RWPE1 (cell line): ENCODE results near the gene STK17B.

Source experiments
- CTCF ChIA-PET: fragments of 350-600 bp; sonication (Branson Sonifier 250); formaldehyde crosslinking; extraction: SDS; loops from one replicate; lab custom pipeline; 2021; lab: Yijun Ruan, JAX
- POLR2A ChIA-PET: fragments of 400-600 bp; formaldehyde crosslinking; extraction: SDS; loops from one replicate; lab custom pipeline; 2020; ENCODE audit warnings: antibody characterized with exemption; ENCODE audit not compliant: low non-redundant PET; lab: Yijun Ruan, JAX
- DNase-seq: peaks from one replicate; pipeline ENCODE4 v3.0.0; 2012; ENCODE audit warnings: low spot score
- H3K27ac ChIP-seq: fragments of 450-650 bp; 2 replicates; pipeline ENCODE4 v1.5.1; 2017
- TF ChIP-seq, protein P1 (sequence below): fragments of 450-650 bp; conservative IDR thresholded peaks from 2 replicates; pipeline ENCODE4 v1.5.1; 2017; ENCODE audit warnings: low read depth, mild to moderate bottlenecking

The STK17B gene

DNA sequence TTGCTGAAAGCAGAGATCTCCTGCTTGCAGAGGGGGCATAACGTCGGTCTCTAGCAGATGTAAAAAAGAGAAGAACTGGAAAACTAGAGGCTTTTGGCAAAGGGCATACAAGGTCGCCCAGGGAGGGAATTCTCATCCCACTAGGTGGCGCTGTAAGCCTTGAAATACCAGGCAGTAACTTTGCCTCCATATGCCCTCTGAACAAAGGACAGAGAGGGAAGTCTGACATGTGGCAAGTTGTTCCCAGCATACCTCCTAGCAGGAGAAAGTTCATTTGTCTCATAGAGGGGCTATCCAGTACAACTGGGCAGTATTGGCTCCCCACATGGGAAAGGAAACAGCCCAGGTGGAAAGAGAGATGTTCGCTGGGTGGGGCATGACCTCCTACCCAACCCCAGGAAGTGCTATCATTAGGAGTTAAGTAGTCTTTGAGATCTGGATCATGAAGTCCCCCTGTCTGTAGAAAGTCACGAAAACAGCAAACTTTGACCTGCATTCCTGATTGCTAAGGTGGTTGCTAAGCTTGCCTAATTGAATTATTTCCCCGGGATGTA, 39.9 kb downstream of the STK17B start:
- ChIA-PET POLR2A (no interaction called here), CTCF (no interaction called here)
- no peak overlapping the region for H3K27ac ChIP-seq
- TF ChIP-seq, protein P1, sequence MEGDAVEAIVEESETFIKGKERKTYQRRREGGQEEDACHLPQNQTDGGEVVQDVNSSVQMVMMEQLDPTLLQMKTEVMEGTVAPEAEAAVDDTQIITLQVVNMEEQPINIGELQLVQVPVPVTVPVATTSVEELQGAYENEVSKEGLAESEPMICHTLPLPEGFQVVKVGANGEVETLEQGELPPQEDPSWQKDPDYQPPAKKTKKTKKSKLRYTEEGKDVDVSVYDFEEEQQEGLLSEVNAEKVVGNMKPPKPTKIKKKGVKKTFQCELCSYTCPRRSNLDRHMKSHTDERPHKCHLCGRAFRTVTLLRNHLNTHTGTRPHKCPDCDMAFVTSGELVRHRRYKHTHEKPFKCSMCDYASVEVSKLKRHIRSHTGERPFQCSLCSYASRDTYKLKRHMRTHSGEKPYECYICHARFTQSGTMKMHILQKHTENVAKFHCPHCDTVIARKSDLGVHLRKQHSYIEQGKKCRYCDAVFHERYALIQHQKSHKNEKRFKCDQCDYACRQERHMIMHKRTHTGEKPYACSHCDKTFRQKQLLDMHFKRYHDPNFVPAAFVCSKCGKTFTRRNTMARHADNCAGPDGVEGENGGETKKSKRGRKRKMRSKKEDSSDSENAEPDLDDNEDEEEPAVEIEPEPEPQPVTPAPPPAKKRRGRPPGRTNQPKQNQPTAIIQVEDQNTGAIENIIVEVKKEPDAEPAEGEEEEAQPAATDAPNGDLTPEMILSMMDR: no peak; the same call in 1 of the 2 replicates
- no peak for DNase-seq

DNA sequence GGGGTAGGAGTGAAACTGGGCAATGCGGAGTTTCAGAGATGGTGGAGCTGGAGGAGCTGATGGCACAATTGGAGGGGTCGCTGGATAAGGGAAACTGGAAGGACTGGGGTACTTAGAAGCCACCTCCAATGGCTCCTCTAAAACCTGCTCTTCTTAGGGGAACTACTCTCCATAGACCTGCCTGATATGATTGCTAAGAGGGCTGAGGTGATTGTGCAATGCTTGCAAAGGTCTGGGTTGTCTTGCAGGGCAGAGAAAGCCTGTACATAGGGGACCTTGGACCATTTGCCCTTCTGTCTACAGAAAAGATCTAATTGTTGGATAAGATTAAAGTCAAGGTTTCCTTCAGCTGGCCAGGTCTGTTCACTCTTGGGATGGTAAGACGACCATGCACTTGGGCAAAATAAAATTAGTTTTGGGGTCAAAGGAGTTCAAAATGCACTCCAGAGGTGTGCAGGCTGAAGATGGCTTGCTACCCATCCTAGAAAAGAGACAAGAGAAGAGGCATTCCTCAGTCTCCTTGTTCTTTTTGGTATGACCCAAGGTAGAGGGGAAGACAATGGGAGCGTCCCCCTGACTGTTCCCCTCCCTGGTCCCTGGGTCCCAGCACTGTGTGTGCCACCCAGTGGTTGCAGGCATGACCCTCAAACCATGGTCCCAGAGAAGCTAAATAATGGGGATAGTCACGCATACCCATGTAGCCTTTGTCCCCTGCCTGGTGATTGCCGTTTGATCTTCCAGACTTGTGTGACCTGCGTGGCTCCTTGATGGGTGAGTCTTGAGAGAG, 41.1 kb downstream of the STK17B start:
- H3K27ac ChIP-seq: no peak overlapping the region
- TF ChIP-seq, protein P1: no peak
- DNase-seq: no peak
- CTCF ChIA-PET: interaction anchor here (0.6 kb wide), 1 partner anchor 158 kb away, joined by 3 read pairs; no protein-coding TSS in a partner anchor
- POLR2A ChIA-PET: no interaction called here

DNA sequence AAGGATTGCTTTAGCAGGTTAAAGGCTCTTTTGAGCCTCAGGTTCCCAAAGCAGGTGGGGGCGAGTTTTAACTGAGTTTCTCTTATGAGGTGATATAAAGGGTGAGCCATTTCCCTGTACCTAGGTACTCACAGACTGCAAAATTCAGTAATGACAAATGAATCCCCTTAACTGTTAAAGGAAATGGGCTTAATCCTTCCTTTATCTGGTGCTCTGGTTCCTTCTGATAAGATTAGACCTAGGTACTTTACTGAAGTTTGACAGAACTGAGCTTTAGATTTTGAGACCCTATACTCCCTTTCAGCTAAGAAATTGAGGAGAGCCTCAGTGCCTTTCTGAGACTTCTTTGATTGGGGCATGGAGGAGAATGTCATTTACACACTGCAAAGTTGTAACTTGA, 42.6 kb downstream of the STK17B start:
- no peak for DNase-seq
- ChIA-PET POLR2A (no interaction called here), CTCF (no interaction called here)
- H3K27ac ChIP-seq: no peak overlapping the region
- TF ChIP-seq, protein P1: no peak

DNA sequence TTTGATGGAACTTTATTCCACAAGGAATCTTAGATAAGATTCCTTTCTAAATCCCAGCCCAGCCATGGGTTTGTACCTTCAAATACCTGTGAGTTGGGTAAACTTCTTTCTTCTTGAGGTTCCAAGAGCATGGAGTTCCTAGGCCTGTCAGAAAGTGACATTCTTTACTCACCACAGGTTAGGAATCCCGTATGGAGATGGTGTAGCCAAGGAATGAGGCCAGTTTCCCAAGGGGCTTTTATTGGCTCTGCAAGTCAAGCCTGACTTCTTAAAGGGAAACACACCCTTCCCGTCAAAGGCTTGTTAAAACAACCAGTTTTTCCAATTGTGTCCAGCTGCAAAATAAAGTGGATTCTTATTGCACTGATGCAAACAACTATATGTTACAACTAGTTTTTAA, 45.8 kb downstream of the STK17B start:
- TF ChIP-seq, protein P1: no peak
- ChIA-PET CTCF (no interaction called here), POLR2A (no interaction called here)
- DNase-seq: no peak
- no peak overlapping the region for H3K27ac ChIP-seq

DNA sequence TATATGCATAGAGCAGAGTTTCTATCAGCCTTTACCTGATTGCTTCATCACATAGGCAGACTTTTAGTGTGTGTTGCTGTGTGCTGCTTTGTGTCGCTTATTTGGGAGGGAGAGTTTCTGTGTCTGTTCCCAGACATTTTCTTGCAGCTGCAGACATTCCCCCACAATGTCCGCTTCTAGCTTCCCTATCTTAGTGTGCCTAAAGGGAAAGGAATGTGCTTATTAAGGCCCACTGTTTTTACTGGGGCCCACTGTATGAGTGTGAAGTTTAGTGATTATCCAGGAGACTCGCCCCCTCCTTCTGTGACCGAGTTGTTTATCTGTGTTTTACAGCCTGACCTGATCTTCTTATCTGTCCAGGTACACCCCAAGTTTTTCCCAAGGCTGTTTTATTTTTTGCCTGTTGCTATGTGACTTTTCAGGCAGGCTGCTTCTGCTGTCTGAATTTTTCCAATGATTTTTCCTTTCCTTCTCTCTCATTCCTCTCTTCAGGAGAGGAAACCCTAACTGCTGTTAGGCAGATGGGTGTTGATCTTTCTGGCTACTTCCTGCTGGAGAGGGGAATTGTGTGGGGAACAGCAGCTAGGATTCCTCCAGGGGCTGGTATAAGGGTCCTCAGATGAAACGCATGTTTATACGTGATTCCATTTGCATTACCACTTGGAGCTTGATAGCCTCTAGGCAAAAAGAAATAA, 47.6 kb downstream of the STK17B start:
- H3K27ac ChIP-seq: no peak overlapping the region
- POLR2A ChIA-PET: no interaction called here
- CTCF ChIA-PET: interaction anchor here (0.7 kb wide), 1 partner anchor 144 kb away, joined by 3 read pairs; no protein-coding TSS in a partner anchor
- TF ChIP-seq, protein P1: no peak
- DNase-seq: no peak

DNA sequence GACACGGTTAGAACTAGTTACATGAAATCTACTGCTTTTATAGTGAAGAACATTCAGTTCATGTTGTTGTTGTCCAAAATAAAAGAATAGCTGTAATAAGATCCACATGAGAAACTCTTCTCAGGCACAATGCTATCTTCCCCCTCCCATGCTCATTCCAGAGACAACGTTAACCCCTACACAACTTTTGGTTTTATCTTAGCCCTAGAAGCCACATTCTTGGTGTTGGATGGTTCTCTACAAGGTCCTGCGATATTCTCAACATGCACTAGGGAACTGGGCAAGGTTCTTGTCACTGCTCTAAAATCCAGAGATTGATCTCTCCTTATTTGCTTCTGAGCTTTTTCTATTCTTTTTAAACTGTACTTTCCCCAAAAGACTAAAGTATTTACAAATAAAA, 51.5 kb downstream of the STK17B start:
- H3K27ac ChIP-seq: no peak overlapping the region
- TF ChIP-seq, protein P1: no peak
- POLR2A ChIA-PET: no interaction called here
- DNase-seq: no peak
- CTCF ChIA-PET: no interaction called here
